ENCODE data around the gene NEK10.

- TF ChIP-seq CTCF (conservative IDR thresholded peaks at IDR 0.05; ENCODE audit: low read length) (no peak), EZH2phosphoT487 (IDR thresholded peaks at IDR 0.05; ENCODE audit: borderline replicate concordance) (no peak)
Observed at GRCh38 chr3:27345959-27346865, 23.0 kb downstream of the NEK10 start.

Measured in Loucy (cell line).